Activated naive CD8-positive, alpha-beta T cell (primary cell): Measurements from ENCODE around the gene TPCN1.

Source experiments
- H3K27ac Mint-ChIP-seq: one replicate; pipeline ENCODE4 v1.8.0; 2021; ENCODE audit warnings: mixed read lengths
- H3K27me3 Mint-ChIP-seq: one replicate; pipeline ENCODE4 v1.8.0; 2021; ENCODE audit warnings: mixed read lengths
- H3K36me3 Mint-ChIP-seq: one replicate; pipeline ENCODE4 v1.8.0; 2021; ENCODE audit warnings: mixed read lengths
- H3K4me1 Mint-ChIP-seq: one replicate; pipeline ENCODE4 v1.8.0; 2021; ENCODE audit warnings: low read depth, mixed read lengths
- H3K4me3 Mint-ChIP-seq: one replicate; pipeline ENCODE4 v1.8.0; 2021; ENCODE audit warnings: mild to moderate bottlenecking, mixed read lengths
- H3K9me3 Mint-ChIP-seq: one replicate; pipeline ENCODE4 v1.8.0; 2021; ENCODE audit warnings: low read depth, mixed read lengths

Gene TPCN1

GRCh38 chr12:113227686-113228391 is 6.6 kb downstream of the TPCN1 start:
- Mint-ChIP-seq H3K27me3 (no peaks in the 10 kb centered on the region), H3K4me3 (no peak overlapping the region), H3K36me3 (peaks cover 6% of the 10 kb centered on the region), H3K9me3 (no peaks in the 10 kb centered on the region), H3K4me1 (peaks cover 41% of the 10 kb centered on the region), H3K27ac (no peak overlapping the region)

GRCh38 chr12:113228394-113229028 is 7.2 kb downstream of the TPCN1 start:
- Mint-ChIP-seq H3K4me3 (no peak overlapping the region), H3K27ac (peak overlapping the region; percentile 16), H3K4me1 (peaks cover 42% of the 10 kb centered on the region)

GRCh38 chr12:113230315-113231234 is 9.3 kb downstream of the TPCN1 start:
- H3K36me3 Mint-ChIP-seq, result peaks cover 11% of the 10 kb centered on the region
- H3K27ac Mint-ChIP-seq, result peak overlapping the region; percentile 77
- peak overlapping the region; percentile 55 for H3K4me3 Mint-ChIP-seq
- no peaks in the 10 kb centered on the region for H3K9me3 Mint-ChIP-seq
- H3K4me1 Mint-ChIP-seq, result peaks cover 48% of the 10 kb centered on the region
- no peaks in the 10 kb centered on the region for H3K27me3 Mint-ChIP-seq

More at GRCh38 chr12:113228394-113229028, 7.2 kb downstream of the TPCN1 start:
- no peaks in the 10 kb centered on the region for H3K9me3 Mint-ChIP-seq
- peaks cover 10% of the 10 kb centered on the region for H3K36me3 Mint-ChIP-seq
- no peaks in the 10 kb centered on the region for H3K27me3 Mint-ChIP-seq

DNA sequence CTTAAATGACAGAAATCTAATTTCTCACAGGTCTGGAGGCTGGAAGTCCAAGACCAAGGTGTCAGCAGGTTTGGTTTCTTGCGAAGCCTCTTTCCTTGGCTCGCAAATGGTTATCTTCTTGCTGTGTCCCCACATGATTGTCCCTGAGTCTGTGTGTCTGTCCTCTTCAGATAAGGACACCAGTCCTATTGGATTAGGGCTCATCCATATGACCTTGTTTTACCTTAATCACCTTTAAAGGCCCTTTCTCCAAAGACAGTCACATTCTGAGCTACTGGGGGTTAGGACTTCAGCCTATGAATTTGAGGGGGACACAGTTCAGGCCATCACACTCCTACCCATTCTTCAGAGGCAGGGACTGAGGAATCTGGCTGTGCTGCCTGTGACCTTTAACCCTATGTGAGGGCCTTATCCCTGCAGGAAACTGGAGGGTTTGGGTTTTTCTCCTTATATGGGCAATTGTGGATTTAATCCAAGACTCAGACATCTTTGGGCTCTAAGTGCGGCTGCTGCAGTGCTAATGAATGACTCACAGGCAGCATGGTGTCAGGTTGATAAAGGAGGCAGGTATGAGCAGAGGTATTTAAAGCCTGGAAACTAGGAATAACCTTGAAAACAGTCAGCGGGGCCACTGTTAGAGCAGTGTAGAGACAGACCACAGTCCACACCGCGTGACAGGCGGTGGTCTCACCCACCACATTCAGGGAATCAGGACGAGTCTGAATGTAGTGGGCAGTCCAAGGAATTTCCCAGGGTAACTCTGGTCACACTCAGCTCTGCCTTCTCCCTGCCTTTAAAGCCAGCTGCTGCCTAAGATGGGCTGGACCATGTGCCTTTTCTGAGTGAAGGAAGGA is 10.2 kb downstream of the TPCN1 start:
- H3K9me3 Mint-ChIP-seq, result no peaks in the 10 kb centered on the region
- peak overlapping the region; percentile 28 for H3K27ac Mint-ChIP-seq
- H3K4me3 Mint-ChIP-seq, result no peak overlapping the region
- H3K36me3 Mint-ChIP-seq, result peaks cover 11% of the 10 kb centered on the region
- no peaks in the 10 kb centered on the region for H3K27me3 Mint-ChIP-seq
- H3K4me1 Mint-ChIP-seq, result peaks cover 51% of the 10 kb centered on the region

GRCh38 chr12:113232089-113232839 is 11.0 kb downstream of the TPCN1 start:
- peaks cover 50% of the 10 kb centered on the region for H3K4me1 Mint-ChIP-seq
- peak overlapping the region; percentile 95 for H3K27ac Mint-ChIP-seq
- H3K4me3 Mint-ChIP-seq, result peak overlapping the region; percentile 91
- H3K27me3 Mint-ChIP-seq, result no peaks in the 10 kb centered on the region
- no peaks in the 10 kb centered on the region for H3K9me3 Mint-ChIP-seq
- H3K36me3 Mint-ChIP-seq, result peaks cover 13% of the 10 kb centered on the region

DNA sequence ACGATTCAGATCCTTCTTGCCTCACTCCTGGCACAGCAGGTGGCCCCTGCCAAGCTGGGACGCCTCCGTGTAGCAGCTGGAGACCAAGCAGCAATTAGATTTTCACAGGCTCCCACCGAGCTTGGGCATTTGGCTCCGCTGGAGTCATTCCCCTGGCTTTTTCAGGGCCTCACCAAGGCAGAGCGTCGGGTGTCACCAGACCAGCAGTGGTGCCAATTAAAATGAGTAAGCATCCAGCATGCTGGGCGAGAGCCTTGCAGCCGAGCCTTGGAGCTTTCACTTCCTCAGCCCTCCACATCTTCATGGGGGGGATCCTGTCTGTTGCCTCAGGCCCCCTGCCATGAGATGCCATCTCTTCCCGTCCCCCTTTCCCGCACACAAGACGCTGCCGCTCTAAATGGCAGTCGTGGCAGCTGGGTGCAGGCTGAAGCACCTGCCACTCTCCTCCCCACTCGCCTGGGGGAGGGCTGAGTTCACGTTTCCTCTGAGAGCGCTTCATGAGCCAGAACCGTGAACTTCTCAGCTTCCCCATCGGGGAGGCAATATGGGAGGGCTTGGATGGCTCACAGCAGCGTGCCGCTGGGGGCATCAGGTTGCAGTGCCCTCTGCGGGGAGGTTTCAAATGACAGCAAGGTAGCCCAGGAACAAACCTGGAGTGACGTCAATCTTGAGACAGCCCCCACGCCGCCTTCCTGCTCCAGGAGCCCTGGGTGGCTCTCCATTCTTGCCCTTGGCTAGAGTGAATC is 11.7 kb downstream of the TPCN1 start:
- Mint-ChIP-seq H3K27me3 (no peaks in the 10 kb centered on the region), H3K9me3 (no peaks in the 10 kb centered on the region), H3K36me3 (peaks cover 11% of the 10 kb centered on the region), H3K4me1 (peaks cover 49% of the 10 kb centered on the region), H3K4me3 (peak overlapping the region; percentile 91), H3K27ac (peak overlapping the region; percentile 95)

DNA sequence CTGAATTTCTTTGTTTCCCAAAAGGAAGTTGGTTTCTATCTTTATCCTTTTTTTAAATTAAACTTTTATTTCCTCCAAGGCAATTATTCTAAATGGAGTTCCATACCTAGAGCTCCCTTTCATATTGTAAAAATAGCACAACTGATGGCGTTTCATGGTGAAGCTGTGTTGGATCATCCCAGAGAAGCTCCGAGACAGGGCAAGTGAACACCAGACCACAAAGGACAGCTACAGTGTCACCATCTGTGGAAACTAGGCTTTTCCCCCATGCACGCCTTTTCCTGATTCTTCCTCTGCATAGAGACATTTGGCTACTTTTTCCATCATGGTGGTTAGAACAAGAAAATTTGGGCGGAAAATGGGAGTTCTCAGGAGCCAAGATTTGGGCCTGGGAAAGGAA is 12.7 kb downstream of the TPCN1 start:
- peaks cover 45% of the 10 kb centered on the region for H3K4me1 Mint-ChIP-seq
- H3K27ac Mint-ChIP-seq, result peak overlapping the region; percentile 54

GRCh38 chr12:113234483-113234882 is 13.2 kb downstream of the TPCN1 start:
- H3K27ac Mint-ChIP-seq, result no peak overlapping the region
- no peaks in the 10 kb centered on the region for H3K27me3 Mint-ChIP-seq
- H3K4me1 Mint-ChIP-seq, result peaks cover 40% of the 10 kb centered on the region
- H3K4me3 Mint-ChIP-seq, result no peak overlapping the region
- no peaks in the 10 kb centered on the region for H3K9me3 Mint-ChIP-seq
- H3K36me3 Mint-ChIP-seq, result peaks cover 11% of the 10 kb centered on the region

More for the DNA sequence above, 12.7 kb downstream of the TPCN1 start:
- Mint-ChIP-seq H3K27me3 (no peaks in the 10 kb centered on the region), H3K4me3 (no peak overlapping the region), H3K36me3 (peaks cover 11% of the 10 kb centered on the region), H3K9me3 (no peaks in the 10 kb centered on the region)

- Mint-ChIP-seq H3K4me1 (peaks cover 34% of the 10 kb centered on the region), H3K4me3 (no peak overlapping the region), H3K9me3 (no peaks in the 10 kb centered on the region), H3K27me3 (no peaks in the 10 kb centered on the region), H3K27ac (no peak overlapping the region), H3K36me3 (peaks cover 14% of the 10 kb centered on the region)
These were observed 14.7 kb downstream of the TPCN1 start for GRCh38 chr12:113235976-113236375.

- peaks cover 14% of the 10 kb centered on the region for H3K36me3 Mint-ChIP-seq
- peaks cover 36% of the 10 kb centered on the region for H3K4me1 Mint-ChIP-seq
- H3K9me3 Mint-ChIP-seq, result no peaks in the 10 kb centered on the region
- no peak overlapping the region for H3K27ac Mint-ChIP-seq
- H3K4me3 Mint-ChIP-seq, result no peak overlapping the region
- no peaks in the 10 kb centered on the region for H3K27me3 Mint-ChIP-seq
These were observed 15.5 kb downstream of the TPCN1 start for GRCh38 chr12:113236539-113237399.

DNA sequence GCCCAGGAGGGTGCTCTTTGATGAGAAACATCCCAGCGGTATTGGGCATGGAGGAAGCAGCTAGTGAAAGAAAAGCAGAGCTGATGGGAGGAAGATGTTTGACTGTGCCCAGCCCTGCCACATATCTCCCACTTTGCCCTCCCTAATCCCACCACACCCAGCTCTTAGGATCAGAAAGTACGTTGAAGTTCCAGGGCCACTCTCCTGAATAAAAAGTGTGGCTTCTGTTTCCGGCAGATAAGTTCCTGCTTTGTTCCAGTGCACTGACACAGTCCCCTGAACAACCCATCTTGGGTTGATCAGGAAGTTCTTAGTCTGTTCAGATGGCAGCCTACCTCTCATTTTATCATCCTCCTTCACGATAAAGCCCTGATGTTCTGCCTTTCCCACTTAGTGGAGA is 16.5 kb downstream of the TPCN1 start:
- Mint-ChIP-seq H3K4me1 (peaks cover 29% of the 10 kb centered on the region), H3K36me3 (peaks cover 14% of the 10 kb centered on the region), H3K27me3 (no peaks in the 10 kb centered on the region), H3K9me3 (no peaks in the 10 kb centered on the region), H3K4me3 (no peak overlapping the region), H3K27ac (no peak overlapping the region)

DNA sequence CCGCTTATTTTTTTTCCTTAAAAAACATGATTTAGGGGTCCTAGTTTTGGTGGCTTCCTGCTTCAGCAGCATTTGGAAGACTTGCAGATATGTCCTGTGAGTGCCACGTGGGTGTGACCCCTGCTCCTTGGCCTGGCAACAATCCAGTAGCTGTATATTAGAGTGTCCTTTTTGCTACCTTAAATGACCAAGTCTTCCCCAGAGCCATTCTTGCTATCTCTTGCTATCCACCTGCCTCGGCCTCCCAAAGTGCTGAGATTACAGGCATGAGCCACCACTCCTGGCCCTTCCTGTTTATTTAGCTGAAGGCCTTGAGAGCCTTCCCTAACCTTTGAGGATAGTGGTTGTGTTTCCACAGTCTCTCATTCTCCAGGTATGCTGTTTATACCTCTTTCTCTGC is 17.0 kb downstream of the TPCN1 start:
- Mint-ChIP-seq H3K27ac (no peak overlapping the region), H3K4me3 (no peak overlapping the region), H3K27me3 (no peaks in the 10 kb centered on the region), H3K9me3 (no peaks in the 10 kb centered on the region), H3K36me3 (peaks cover 11% of the 10 kb centered on the region), H3K4me1 (peaks cover 24% of the 10 kb centered on the region)
